ENCODE data around the gene DAB1.

The DAB1 gene

GRCh38 chr1:57157818-57158603 is 265.8 kb downstream of the DAB1 start:
- DNase-seq (ENCODE audit: low spot score) (no peak), ATAC-seq (ENCODE audit: low read depth) (no peak)
- TF ChIP-seq, protein P1, sequence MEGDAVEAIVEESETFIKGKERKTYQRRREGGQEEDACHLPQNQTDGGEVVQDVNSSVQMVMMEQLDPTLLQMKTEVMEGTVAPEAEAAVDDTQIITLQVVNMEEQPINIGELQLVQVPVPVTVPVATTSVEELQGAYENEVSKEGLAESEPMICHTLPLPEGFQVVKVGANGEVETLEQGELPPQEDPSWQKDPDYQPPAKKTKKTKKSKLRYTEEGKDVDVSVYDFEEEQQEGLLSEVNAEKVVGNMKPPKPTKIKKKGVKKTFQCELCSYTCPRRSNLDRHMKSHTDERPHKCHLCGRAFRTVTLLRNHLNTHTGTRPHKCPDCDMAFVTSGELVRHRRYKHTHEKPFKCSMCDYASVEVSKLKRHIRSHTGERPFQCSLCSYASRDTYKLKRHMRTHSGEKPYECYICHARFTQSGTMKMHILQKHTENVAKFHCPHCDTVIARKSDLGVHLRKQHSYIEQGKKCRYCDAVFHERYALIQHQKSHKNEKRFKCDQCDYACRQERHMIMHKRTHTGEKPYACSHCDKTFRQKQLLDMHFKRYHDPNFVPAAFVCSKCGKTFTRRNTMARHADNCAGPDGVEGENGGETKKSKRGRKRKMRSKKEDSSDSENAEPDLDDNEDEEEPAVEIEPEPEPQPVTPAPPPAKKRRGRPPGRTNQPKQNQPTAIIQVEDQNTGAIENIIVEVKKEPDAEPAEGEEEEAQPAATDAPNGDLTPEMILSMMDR (IDR thresholded peaks at IDR 0.05; ENCODE audit: poor library complexity, severe bottlenecking) = no peak
- Histone ChIP-seq H3K4me1 (ENCODE audit: insufficient read depth, poor library complexity, severe bottlenecking) (no peaks in the 10 kb centered on the region), H3K27ac (ENCODE audit: poor library complexity, severe bottlenecking) (no peak overlapping the region), H3K36me3 (ENCODE audit: low read depth) (no peaks in the 10 kb centered on the region), H3K4me3 (ENCODE audit: severe bottlenecking) (no peak overlapping the region), H3K9me3 (ENCODE audit: severe bottlenecking) (no peaks in the 10 kb centered on the region), H3K27me3 (ENCODE audit: insufficient read depth, poor library complexity, severe bottlenecking) (peaks cover 4% of the 10 kb centered on the region)

DNA sequence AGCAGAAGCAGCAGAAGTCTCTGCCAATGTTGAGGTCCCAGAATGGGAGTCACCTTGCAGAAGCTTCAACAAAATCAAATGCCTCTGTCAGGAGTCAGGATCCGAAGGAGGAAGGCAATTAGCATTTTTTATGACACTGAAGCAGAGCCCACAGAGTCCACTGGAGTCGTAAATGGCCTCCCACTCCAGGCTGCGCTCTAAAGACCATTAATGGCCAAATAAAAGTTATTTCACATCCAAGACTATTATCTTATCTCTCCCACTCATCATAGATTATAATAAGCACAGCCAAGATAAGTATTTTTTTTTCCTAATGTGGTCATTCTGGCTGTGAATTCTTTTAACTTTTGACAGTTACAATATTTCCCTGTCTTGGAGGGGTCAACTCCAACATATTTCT is 267.0 kb downstream of the DAB1 start:
- no peaks in the 10 kb centered on the region for H3K4me1 ChIP-seq (ENCODE audit: insufficient read depth, poor library complexity, severe bottlenecking)
- no peak overlapping the region for H3K27ac ChIP-seq (ENCODE audit: poor library complexity, severe bottlenecking)
- no peak for DNase-seq (ENCODE audit: low spot score)
- H3K4me3 ChIP-seq (ENCODE audit: severe bottlenecking) = no peak overlapping the region
- H3K36me3 ChIP-seq (ENCODE audit: low read depth) = no peaks in the 10 kb centered on the region
- H3K9me3 ChIP-seq (ENCODE audit: severe bottlenecking) = no peaks in the 10 kb centered on the region
- peaks cover 4% of the 10 kb centered on the region for H3K27me3 ChIP-seq (ENCODE audit: insufficient read depth, poor library complexity, severe bottlenecking)
- TF ChIP-seq, protein P1 (IDR thresholded peaks at IDR 0.05; ENCODE audit: poor library complexity, severe bottlenecking) = no peak
- ATAC-seq (ENCODE audit: low read depth) = no peak

- TF ChIP-seq, protein P1 (IDR thresholded peaks at IDR 0.05; ENCODE audit: poor library complexity, severe bottlenecking) = no peak
- Histone ChIP-seq H3K9me3 (ENCODE audit: severe bottlenecking) (no peaks in the 10 kb centered on the region), H3K4me1 (ENCODE audit: insufficient read depth, poor library complexity, severe bottlenecking) (no peaks in the 10 kb centered on the region), H3K4me3 (ENCODE audit: severe bottlenecking) (no peak overlapping the region), H3K36me3 (ENCODE audit: low read depth) (no peaks in the 10 kb centered on the region), H3K27ac (ENCODE audit: poor library complexity, severe bottlenecking) (no peak overlapping the region), H3K27me3 (ENCODE audit: insufficient read depth, poor library complexity, severe bottlenecking) (no peaks in the 10 kb centered on the region)
- ATAC-seq (ENCODE audit: low read depth) = no peak
- DNase-seq (ENCODE audit: low spot score) = no peak
Observed at GRCh38 chr1:57146100-57146499, 277.8 kb downstream of the DAB1 start.

GRCh38 chr1:57142999-57143398 is 280.9 kb downstream of the DAB1 start:
- no peaks in the 10 kb centered on the region for H3K4me1 ChIP-seq (ENCODE audit: insufficient read depth, poor library complexity, severe bottlenecking)
- DNase-seq (ENCODE audit: low spot score) (no peak), ATAC-seq (ENCODE audit: low read depth) (no peak)
- H3K27ac ChIP-seq (ENCODE audit: poor library complexity, severe bottlenecking) = no peak overlapping the region
- no peaks in the 10 kb centered on the region for H3K27me3 ChIP-seq (ENCODE audit: insufficient read depth, poor library complexity, severe bottlenecking)
- H3K9me3 ChIP-seq (ENCODE audit: severe bottlenecking) = no peaks in the 10 kb centered on the region
- TF ChIP-seq, protein P1 (IDR thresholded peaks at IDR 0.05; ENCODE audit: poor library complexity, severe bottlenecking) = no peak
- H3K4me3 ChIP-seq (ENCODE audit: severe bottlenecking) = no peak overlapping the region
- no peaks in the 10 kb centered on the region for H3K36me3 ChIP-seq (ENCODE audit: low read depth)

- Histone ChIP-seq H3K4me3 (ENCODE audit: severe bottlenecking) (no peak overlapping the region), H3K36me3 (ENCODE audit: low read depth) (no peaks in the 10 kb centered on the region), H3K27ac (ENCODE audit: poor library complexity, severe bottlenecking) (no peak overlapping the region), H3K4me1 (ENCODE audit: insufficient read depth, poor library complexity, severe bottlenecking) (no peaks in the 10 kb centered on the region), H3K27me3 (ENCODE audit: insufficient read depth, poor library complexity, severe bottlenecking) (no peaks in the 10 kb centered on the region), H3K9me3 (ENCODE audit: severe bottlenecking) (no peaks in the 10 kb centered on the region)
- DNase-seq (ENCODE audit: low spot score) (no peak), ATAC-seq (ENCODE audit: low read depth) (no peak)
- TF ChIP-seq, protein P1 (IDR thresholded peaks at IDR 0.05; ENCODE audit: poor library complexity, severe bottlenecking) = no peak
Observed at GRCh38 chr1:57142169-57142568, 281.7 kb downstream of the DAB1 start.
